Measurements from ENCODE around the gene PCDHAC1.
"Not testable (repeated sequence)": the region's sequence is repeated elsewhere in the genome, so short reads cannot be mapped to it uniquely, and the experiment has no call there.

The PCDHAC1 gene

GRCh38 chr5:140925806-140926442 is at the start of gene PCDHAC1:
Gene PCDHAC1, plus strand, starts transcription at chr5:140926299. Its CDS starts 594 bp downstream, at chr5:140926893.
- no peak for TF ChIP-seq CTCF (IDR thresholded peaks at IDR 0.05; ENCODE audit: low read depth, low read length)
- H3K4me3 ChIP-seq (ENCODE audit: low read depth, low read length), result peak within 1 kb of the TSS; percentile 17; the same call in 1 of the 2 replicates

- not testable (repeated sequence) for H3K4me3 ChIP-seq (ENCODE audit: low read depth, low read length)
These were observed 49.4 kb upstream of the PCDHAC1 start for GRCh38 chr5:140876541-140877261.

GRCh38 chr5:140877262-140877581 is 48.9 kb upstream of the PCDHAC1 start:
- no peak for TF ChIP-seq CTCF (IDR thresholded peaks at IDR 0.05; ENCODE audit: low read depth, low read length)
- H3K4me3 ChIP-seq (ENCODE audit: low read depth, low read length), result no peak overlapping the region

- no peak for TF ChIP-seq CTCF (IDR thresholded peaks at IDR 0.05; ENCODE audit: low read depth, low read length)
- no peak within 1 kb of the TSS for H3K4me3 ChIP-seq (ENCODE audit: low read depth, low read length)
These were observed 44.1 kb upstream of the PCDHAC1 start, which contains the start of gene PCDHA13 for GRCh38 chr5:140881889-140882590. Gene PCDHA13, plus strand, starts transcription at chr5:140882124. Its CDS starts 145 bp downstream, at chr5:140882269.

- TF ChIP-seq CTCF (IDR thresholded peaks at IDR 0.05; ENCODE audit: low read depth, low read length), result no peak
These were observed 43.6 kb upstream of the PCDHAC1 start for GRCh38 chr5:140882591-140882899.

GRCh38 chr5:140883373-140883772 is 42.7 kb upstream of the PCDHAC1 start:
- TF ChIP-seq CTCF (IDR thresholded peaks at IDR 0.05; ENCODE audit: low read depth, low read length), result no peak
- H3K4me3 ChIP-seq (ENCODE audit: low read depth, low read length), result no peak overlapping the region

More at GRCh38 chr5:140882591-140882899, 43.6 kb upstream of the PCDHAC1 start:
- no peak overlapping the region for H3K4me3 ChIP-seq (ENCODE audit: low read depth, low read length)

- TF ChIP-seq CTCF (IDR thresholded peaks at IDR 0.05; ENCODE audit: low read depth, low read length), result no peak
- no peak overlapping the region for H3K4me3 ChIP-seq (ENCODE audit: low read depth, low read length)
These were observed 42.0 kb upstream of the PCDHAC1 start for GRCh38 chr5:140883927-140884697.

Data from WI38 (cell line).